Anterior cingulate cortex (tissue), 58 donors: ENCODE results near the gene CRADD.
"Not testable (repeated sequence)": the region's sequence is repeated elsewhere in the genome, so short reads cannot be mapped to it uniquely, and the experiment has no call there.

Source experiments
- DNase-seq, 58 donors: peaks; one replicate each; lab custom pipeline; 2025; lab: John Stamatoyannopoulos, UW

CRADD gene

GRCh38 chr12:93677195-93678064, at the start of gene CRADD:
Gene CRADD (plus strand): TSS chr12:93677375.
- DNase-seq = peak; percentile 40 to 94 (median 78)

GRCh38 chr12:93632383-93632782, 44.8 kb upstream of the CRADD start:
- DNase-seq = no peak

GRCh38 chr12:93634416-93634815, 42.8 kb upstream of the CRADD start:
- no peak for DNase-seq

- no peak for DNase-seq
These were observed 40.5 kb upstream of the CRADD start for GRCh38 chr12:93636708-93637107.

GRCh38 chr12:93638095-93638494, 39.1 kb upstream of the CRADD start:
- DNase-seq = no peak

GRCh38 chr12:93638954-93639353, 38.2 kb upstream of the CRADD start:
- DNase-seq = no peak

GRCh38 chr12:93639406-93639805, 37.8 kb upstream of the CRADD start:
- DNase-seq = no peak

- not testable (repeated sequence) for DNase-seq
These were observed 35.8 kb upstream of the CRADD start for GRCh38 chr12:93641380-93641779.

- DNase-seq = no peak
These were observed 34.4 kb upstream of the CRADD start for GRCh38 chr12:93642751-93643150.

GRCh38 chr12:93645702-93646101, 31.5 kb upstream of the CRADD start:
- no peak for DNase-seq

- no peak for DNase-seq
These were observed 26.5 kb upstream of the CRADD start for GRCh38 chr12:93650626-93651025.

GRCh38 chr12:93653079-93653478, 24.1 kb upstream of the CRADD start:
- no peak for DNase-seq

GRCh38 chr12:93653712-93654111, 23.5 kb upstream of the CRADD start:
- DNase-seq = no peak

GRCh38 chr12:93654421-93654820, 22.8 kb upstream of the CRADD start:
- no peak for DNase-seq

GRCh38 chr12:93657071-93657470, 20.1 kb upstream of the CRADD start:
- DNase-seq = no peak

- DNase-seq = no peak
These were observed 16.2 kb upstream of the CRADD start for GRCh38 chr12:93661021-93661420.

GRCh38 chr12:93663006-93663728, 14.0 kb upstream of the CRADD start:
- no peak for DNase-seq

GRCh38 chr12:93663729-93664084, 13.5 kb upstream of the CRADD start:
- DNase-seq = no peak

GRCh38 chr12:93664573-93665138, 12.5 kb upstream of the CRADD start:
- no peak for DNase-seq

- no peak for DNase-seq
These were observed 9.5 kb upstream of the CRADD start for GRCh38 chr12:93667672-93668071.

- DNase-seq = no peak
These were observed 8.2 kb upstream of the CRADD start for GRCh38 chr12:93668919-93669418.
